NCI-H748 (cell line): ENCODE results near the gene LDLRAD4.
"Not testable (repeated sequence)": the region's sequence is repeated elsewhere in the genome, so short reads cannot be mapped to it uniquely, and the experiment has no call there.

ENCODE experiments used
- DNase-seq: peaks from one replicate; lab custom pipeline; 2025; ENCODE audit not compliant: unreplicated experiment; lab: John Stamatoyannopoulos, UW

Gene LDLRAD4

DNA sequence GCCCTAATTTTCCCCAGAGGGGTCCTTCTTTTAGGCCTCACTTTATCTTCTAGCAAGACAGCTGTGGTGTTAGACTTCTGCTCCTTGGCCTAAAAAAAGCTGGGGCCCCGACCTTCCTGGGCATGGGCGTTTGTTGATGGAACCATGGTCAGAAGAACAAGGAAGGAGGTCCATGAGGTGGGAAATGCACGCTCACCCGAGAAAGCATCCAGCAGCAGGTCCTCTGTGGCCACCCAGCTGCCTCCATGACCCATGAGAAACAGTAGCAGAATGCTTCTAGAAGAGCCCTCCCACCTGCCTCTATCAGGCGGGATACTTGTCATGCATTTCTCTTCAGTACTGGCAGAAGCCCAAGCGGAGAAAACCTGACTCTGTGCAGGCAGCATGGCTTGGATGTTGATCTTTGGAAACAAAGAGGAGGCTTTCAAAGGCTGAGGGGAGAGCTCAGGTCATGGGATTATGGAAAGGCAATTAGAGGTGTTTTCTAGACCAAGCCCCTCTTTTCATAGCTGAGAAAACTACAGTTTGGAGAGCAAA is 258.7 kb downstream of the LDLRAD4 start:
- DNase-seq, result peak; percentile 23

DNA sequence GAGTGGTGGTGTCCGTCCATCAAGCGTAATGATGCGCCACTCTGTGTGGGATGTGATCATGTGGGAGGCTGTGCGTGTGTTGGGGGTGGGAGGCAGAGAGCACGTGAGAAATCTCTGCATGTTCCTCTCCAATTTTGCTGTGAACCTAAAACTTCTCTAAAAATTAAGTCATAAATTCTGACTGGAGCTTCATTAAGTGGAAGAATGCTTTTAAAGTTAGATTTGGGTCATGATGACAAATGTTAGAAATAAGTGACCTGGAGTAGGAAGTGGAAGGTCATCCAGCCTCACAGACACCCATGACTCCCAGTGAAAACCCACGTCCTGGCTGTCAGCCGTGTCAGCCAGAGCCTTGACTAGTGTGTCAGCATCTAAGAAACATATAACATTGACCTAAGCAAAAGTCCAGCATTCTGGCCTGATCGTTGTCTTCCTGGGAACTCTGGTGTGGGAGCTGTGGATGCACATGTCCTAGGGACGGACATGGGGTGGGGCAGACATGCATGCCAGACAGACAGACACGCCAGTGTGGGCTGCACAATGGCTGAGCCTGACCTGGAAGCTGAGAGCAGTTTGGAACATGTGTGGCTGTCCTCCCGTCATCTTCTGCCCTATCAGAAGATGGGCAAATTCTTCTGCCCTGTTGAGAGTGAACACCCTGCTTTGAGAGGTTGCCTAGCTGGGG is 262.2 kb downstream of the LDLRAD4 start:
- no peak for DNase-seq

DNA sequence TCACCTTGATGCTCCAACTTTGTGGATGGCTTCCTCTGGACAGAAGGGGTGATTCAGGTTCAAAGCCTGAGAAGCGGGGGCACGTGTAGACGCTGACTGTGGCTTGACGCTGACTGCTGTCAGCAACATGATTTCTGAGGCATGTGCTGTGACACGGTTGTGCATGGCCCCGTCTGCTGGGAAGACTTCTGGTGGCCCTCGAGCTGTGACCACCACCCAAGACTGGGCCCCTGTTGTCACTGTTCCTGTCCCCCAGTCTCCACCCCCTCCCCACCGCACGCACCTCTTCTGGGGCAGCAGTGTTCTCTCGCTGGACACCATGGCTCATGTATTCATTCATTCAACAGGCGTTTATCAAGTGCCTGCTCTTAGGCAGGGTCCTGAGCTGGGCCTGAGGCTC is 262.8 kb downstream of the LDLRAD4 start:
- no peak for DNase-seq

DNA sequence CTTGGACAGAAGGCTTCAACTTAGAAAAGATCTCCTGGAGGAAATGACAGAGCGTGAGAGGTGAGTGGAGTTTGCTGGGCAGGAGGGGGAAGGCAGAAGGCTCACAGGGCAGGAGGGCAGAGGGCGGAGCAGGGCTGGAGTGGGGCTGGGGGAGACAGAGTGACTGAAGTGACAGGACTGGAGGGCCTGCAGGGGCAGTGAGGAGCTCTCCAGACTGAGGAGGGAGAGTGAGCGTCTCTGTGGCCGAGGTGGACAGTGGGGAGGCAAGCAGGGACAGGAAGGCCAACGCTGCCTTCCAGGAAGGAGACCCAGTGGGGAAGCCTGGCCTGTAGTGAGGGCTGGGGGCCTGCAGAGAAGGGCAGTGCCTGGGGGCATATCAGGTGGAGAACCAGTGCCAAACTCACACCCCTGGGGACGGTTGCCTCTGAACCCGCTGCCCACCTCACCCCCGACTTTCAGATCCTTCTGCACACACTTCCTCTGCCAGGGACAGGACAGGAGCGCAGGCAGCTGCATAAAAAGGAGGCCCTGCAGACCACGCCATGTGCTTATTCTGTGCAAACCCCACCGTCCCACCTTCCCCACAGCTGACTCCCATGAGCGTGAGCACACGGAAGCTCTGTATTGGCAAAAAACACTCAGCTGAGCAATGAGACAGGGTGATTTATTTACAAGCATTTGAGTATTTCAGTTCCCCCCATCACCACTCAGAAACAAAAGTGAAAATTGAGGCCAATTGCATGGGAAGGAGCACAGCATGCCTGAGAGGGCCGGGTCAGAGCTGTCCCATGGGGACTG is 263.5 kb downstream of the LDLRAD4 start:
- no peak for DNase-seq

DNA sequence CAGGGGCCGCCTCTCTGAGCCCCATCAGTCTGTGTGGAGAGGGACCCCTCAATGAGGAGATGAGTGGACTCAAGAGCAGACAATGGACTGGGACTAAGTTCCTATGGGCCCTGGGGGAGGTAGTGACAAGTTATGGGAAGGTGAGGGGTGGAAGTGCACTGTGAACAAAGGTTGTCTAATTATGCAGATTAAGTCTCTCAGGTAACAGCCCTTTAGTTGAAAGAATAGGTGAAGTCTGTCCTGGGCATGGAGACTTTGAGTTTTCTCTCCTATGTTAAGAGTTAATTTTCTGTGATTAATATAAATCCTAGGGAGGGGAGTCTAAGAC is 264.0 kb downstream of the LDLRAD4 start:
- DNase-seq, result no peak

DNA sequence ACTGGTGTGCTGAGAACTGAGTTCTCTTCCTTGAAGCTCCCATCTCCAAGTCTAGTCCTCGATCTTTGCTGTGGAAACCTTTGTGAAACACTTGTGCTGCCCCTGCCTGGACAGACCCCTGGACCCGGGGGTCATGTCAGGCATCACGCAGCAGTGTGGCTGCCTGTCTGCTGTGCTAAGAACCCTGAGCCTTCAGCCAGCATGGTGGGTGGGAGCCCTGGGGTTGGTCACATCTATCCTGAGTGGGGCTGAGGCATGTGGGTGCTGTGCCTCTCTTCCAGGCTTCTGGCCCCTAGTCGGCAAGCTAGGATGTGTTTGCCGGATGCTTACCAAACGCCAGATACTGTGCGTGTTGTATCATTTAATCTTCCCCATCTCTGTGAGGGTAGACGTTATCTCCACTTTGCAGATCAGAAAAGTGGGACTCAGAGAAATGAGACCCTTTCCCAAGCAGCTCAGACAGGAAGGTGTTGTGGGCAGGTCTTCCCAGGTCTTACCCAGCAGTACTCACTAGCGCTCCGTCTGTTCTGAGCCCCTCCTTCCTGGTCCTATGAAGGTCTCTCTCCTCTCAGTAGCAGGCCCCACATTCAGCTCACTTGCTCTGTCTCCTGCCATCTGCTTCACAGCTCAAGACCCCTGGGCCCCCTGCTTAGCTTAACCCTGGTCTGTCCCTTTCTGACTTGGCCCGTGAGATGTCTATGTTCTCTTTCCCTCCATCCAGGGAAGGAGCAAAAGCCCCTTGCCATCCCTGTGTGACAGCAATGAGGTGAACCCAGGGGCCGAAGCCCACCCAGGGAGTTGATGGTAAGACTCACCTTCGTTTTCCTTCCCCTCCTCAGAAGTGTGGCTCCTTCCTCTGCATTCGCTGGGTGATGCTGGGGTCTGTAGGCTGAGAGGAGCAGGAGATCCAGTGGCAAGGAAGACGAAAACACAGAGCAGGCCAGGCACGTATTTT is 265.0 kb downstream of the LDLRAD4 start:
- DNase-seq, result no peak

DNA sequence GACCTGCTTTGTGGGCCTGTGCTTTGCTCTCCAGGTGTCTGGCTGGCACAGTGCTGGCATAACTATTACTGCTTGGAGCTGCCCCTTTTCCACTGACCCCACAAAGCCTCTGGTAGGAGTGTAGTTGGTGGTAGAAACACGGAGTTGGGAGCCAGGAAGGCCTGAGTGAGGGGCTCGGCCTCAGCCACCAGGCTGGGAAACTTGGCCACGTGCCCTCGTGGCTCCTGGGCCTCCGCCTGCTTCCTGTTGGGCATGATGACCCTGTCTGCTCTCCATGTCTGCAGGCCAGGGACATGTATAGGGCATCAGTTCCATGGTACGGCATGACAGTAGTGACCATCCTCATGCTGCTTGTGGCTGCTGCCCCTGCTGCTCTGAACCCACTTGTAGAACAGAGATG is 266.6 kb downstream of the LDLRAD4 start:
- DNase-seq, result no peak

DNA sequence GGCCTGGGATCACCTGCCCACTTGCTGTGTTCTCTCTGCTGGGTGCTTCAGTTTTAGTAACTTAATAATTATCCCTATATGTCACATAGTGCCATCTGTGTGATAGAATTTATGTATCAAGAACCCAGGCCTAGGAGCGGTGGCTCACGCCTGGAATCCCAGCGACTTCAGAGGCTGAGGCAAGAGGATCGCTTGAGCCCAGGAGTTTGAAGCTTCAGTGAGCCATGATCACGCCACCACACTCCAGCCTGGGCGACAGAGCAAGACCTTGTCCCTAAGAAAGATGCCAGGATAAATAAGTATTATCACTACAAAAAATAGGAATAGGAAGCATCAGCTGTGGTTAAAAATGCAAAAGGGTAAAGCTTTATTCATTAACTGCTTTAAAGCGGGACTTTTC is 267.0 kb downstream of the LDLRAD4 start:
- no peak for DNase-seq

DNA sequence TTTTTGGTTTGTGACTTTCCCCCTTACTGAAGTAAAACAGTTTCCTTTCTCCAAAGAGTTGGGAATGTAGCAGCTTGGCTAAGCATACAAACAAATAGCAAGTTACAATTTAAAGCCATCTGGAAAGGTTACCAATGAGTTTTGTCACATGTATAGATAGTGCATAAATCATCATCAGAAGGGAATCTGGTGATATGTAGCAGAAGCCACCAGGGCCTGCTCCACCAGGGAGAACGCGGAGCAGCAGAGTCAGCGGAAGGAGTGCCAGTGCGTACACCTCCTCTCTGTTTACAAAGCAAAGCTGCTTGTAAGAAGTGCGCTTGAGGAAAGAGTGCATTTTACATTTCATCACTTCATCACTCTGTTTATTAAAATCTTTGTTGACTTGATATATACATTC is 267.7 kb downstream of the LDLRAD4 start:
- peak; percentile 8 for DNase-seq

DNA sequence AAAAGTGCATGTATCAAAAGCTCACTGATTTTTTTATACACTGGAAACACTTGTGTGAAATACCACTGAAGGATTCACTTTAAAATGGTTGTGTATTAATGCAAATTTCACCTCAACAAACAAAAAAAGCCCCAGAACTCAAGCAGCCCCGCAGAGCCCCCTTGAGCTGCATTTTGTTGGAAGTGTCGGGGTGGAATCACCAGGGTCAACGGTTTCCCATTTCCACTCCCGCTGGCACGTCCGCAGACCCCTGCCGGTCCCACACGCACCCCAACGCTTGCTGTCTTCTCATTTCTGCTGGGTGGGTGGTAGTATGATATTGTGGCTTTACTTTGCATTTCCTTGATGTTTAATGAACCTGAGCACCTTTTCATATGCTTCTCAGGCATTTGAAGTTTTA is 268.1 kb downstream of the LDLRAD4 start:
- DNase-seq, result no peak

DNA sequence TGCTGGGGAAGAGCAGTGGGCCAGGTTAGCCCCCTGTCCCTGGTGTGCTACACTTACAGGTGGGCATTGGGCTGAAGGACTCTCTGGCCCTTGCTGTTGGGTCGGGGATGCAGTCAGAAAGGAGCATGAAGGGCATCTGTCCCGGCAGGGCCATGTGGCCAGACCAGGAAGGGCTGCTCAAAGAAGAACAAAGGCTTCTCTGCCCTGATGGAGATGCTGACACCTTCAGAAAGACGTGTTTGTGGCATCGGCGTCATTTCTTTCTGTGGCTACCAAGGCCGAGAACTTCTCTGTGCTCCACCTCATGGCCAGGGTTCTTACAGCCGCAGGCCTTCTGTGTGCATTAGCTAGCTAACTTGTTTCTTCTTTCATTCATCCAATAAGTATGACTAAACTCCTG is 268.7 kb downstream of the LDLRAD4 start:
- no peak for DNase-seq

DNA sequence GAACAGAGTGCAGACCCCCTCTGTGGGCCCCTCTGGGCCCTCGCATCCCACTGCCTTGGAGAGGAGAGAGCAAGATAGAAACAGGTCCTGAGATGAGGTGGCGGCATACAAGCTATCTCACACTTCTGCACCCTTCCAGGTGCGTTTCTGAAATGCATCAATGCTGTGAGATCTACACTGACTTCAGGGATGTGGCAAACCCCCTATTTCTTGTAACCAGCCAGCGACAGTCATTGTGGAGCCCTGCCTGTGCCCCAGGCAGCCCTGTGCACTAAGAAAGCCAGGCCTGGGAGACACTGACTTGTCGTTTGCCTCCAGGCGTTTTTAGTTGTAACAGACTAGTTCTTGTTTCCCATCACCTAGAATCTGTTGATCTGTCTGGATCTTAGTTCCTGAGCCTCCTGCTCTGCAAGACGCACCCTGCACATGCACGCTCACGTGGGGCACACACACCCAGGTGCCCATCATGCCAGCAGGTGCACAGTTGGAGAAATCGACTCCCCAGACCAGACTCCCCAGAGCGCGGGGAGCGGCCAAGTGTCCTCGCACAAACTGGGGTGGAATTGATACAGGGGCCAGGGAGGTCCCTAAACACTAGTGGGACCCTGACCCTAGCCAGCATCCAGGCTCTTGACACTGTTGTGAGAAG is 269.8 kb downstream of the LDLRAD4 start:
- no peak for DNase-seq

DNA sequence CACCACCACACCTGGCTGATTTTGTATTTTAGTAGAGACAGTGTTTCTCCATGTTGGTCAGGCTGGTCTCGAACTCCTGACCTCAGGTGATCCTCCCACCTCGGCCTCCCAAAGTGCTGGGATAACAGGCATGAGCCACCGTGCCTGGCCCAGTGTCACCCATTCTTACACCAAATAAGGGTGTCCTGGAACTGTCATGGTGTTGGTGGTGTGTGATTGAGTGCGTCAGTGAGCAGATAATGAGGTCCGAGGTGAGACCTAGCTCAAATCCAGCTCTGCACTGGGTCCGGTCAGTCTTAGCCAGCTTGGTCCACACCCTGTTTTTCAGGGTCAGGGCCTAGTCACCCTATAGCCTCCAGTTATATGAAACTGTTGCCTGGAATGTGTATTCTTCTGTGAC is 270.7 kb downstream of the LDLRAD4 start:
- DNase-seq, result not testable (repeated sequence)

DNA sequence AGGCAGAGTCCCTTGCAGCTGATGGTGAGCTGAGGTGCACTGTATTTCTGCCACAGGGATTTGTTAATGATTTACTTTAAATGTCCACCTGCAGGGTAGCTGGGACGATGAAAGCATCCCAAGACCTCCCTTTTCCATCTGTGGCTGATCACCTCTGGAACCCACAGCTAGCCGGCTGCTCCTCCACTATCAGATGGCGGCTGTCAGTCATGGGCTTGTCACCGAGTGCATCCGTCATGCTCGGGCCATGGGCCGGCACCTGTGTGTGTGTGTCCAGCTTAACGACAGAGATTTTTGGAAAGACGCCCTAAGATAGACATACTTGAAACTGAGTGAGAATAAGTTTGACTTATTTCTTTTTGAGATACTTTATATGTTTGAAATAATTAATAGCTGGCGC is 272.6 kb downstream of the LDLRAD4 start:
- no peak for DNase-seq

DNA sequence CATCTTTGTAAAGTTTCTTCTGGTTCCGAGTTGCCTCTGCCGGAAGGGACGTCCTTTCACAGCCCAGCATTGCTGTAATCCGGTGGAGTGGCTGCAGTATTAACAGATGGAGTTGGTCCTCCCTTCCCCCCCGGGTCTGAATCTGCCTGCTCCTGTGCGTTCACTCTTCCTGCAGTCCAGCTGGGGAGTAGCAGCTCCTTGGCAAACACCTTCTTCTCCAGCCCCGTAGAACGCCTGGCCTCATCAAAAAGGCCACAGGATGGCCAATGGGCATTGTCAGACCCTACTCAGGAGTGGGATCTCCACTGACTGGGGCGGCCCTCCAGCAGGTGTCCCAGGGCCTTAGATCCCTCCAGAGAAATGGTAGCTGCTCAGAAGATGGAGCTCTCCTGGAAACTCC is 273.8 kb downstream of the LDLRAD4 start:
- no peak for DNase-seq

DNA sequence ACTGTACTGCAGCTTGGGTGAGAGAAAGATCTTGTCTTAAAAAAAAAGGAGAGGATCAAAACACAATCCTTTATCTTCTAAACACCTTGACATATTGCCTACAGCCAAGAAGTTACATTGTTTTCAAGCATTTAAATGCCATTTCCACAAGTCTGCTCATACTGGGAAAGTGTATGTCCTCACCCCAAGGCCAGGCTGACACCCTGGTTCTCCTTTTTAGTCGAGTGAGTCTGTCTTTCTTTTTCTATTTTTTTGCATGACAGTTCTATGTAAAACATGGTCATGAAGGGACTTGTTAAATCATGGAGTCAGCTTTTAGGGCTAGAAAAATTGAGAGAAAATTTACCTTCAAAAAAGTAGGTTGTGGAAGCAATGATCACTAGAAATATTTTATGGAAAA is 274.5 kb downstream of the LDLRAD4 start:
- DNase-seq, result no peak

DNA sequence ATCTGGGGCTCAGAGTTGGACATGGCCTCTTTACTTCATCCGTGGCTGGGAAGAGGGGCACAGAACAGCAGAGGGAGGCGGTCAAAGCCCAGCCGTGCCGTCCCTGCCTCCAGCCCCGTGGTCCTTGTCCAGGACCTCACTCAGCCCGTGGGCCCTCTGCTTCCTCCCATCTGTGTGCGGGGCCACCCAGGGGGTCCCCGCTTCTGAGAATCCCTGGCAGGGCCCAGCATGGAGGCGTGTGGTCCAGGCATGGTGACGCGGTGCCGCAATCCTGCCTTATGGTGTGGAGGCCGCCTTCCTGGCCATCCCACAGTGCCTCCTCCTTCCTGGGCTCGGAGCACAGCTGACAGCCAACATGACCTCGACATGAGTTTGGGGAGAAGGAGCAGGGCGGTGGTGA is 275.2 kb downstream of the LDLRAD4 start:
- no peak for DNase-seq

DNA sequence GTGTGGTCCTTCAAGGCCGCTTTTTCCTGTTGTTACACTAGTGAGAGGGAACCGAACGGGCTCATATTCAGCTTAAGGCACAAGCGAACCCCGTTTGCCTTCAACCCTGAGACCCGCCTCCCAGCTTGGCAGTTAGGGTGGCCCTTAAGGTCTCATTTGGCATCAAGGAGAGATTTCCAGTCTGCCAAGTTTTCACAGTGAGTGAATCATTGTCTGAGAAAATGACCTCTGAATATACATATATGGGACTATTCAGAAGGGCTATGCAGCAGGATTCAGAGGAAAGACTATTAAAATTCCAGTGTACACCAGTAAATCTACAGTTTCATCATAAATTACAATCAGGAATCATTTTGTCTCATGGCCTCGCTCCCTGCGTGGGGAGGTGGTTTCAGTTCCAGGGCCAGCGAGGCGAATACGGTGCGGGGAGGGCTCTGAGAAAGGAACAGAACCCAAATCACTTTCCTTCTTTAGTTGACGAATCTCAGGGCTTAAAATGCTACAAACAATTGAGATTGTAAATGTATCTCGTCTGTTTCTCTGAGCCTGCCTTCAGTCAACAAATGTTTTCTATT is 276.4 kb downstream of the LDLRAD4 start:
- no peak for DNase-seq

DNA sequence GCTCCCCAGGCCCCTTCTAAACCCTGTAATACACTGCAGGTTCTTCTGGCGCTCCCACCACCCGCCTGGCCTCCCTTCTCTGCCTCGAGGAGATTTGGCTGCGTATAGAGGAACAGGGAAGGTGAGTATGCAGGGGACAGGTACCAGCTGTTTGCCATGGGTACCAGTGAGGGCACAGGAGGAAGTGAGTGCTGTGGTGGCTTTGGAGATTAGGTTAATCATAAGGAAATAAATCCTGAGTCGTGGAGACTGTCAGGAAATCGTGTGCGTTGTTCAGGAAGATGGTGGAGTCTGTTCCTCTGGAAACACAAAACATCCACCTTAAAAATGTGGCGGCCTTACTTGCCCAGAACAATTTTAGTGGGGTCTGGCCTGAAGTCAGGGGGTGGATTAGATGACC is 277.4 kb downstream of the LDLRAD4 start:
- no peak for DNase-seq

DNA sequence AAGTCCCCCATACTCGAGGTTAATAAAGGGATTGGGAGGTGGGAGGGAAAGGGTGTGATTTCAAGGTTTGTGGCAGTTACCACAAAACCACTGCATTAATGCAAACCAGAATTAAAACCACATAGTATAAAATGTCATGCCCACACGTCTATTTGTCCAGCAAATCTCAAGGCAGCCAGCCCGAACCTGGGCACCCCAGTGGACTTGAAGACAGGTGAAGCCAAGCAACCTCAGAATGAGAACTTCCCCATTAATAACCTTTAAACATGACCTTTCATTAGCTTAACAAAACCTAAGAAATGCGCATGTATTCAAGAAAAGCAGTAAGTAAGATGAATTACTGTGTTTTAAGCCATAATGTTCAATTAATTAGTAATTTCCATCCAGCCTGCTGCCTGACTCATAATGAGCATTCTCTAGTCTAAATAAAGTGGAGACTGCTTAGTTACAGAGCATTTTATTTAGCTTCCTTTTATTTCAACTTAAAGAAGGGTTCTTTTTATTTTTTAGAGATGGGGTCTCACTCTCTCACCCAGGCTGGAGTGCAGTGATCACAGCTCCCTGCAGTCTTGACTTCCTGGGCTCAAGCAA is 278.2 kb downstream of the LDLRAD4 start:
- DNase-seq, result no peak
